Measurements from ENCODE around the gene ARHGAP32. TPM values are rescaled to one million over a fixed set of nuclear protein-coding genes. Genes with fewer than 3 reads are reported as not detected.
A peak's percentile ranks its signal among the peaks of the same experiment; 100 is the strongest.

ARHGAP32 gene
- total RNA-seq, 1 donor from 2014 or later = 50.8 TPM

- DNase-seq (ENCODE audit: low read depth) = no peak
- no peak for TF ChIP-seq CTCF (IDR thresholded peaks at IDR 0.05; ENCODE audit: insufficient read depth, low read length, severe bottlenecking)
- FAIRE-seq = no peak
- no peak overlapping the region for H3K4me3 ChIP-seq (ENCODE audit: low read depth, low read length)
- H3K36me3 ChIP-seq (ENCODE audit: control insufficient read depth, insufficient read depth, low read length) = peaks cover 1% of the 10 kb centered on the region
- H3K27me3 ChIP-seq (ENCODE audit: control insufficient read depth, insufficient read depth, low read length) = no peaks in the 10 kb centered on the region
Measured at GRCh38 chr11:129056916-129057315, 135.2 kb downstream of the ARHGAP32 start.

GRCh38 chr11:129055196-129055595, 136.9 kb downstream of the ARHGAP32 start:
- Histone ChIP-seq H3K4me3 (ENCODE audit: low read depth, low read length) (no peak overlapping the region), H3K36me3 (ENCODE audit: control insufficient read depth, insufficient read depth, low read length) (peaks cover 1% of the 10 kb centered on the region), H3K27me3 (ENCODE audit: control insufficient read depth, insufficient read depth, low read length) (no peaks in the 10 kb centered on the region)
- no peak for DNase-seq (ENCODE audit: low read depth)
- no peak for FAIRE-seq
- TF ChIP-seq CTCF (IDR thresholded peaks at IDR 0.05; ENCODE audit: insufficient read depth, low read length, severe bottlenecking) = no peak

- H3K4me3 ChIP-seq (ENCODE audit: low read depth, low read length) = no peak overlapping the region
- DNase-seq (ENCODE audit: low read depth) (peak; percentile 73), FAIRE-seq (no peak)
- no peaks in the 10 kb centered on the region for H3K27me3 ChIP-seq (ENCODE audit: control insufficient read depth, insufficient read depth, low read length)
- TF ChIP-seq CTCF (IDR thresholded peaks at IDR 0.05; ENCODE audit: insufficient read depth, low read length, severe bottlenecking) = no peak
- no peaks in the 10 kb centered on the region for H3K36me3 ChIP-seq (ENCODE audit: control insufficient read depth, insufficient read depth, low read length)
Measured at GRCh38 chr11:129048911-129049310, 143.2 kb downstream of the ARHGAP32 start.

- H3K36me3 ChIP-seq (ENCODE audit: control insufficient read depth, insufficient read depth, low read length) = no peaks in the 10 kb centered on the region
- DNase-seq (ENCODE audit: low read depth) = no peak
- no peaks in the 10 kb centered on the region for H3K27me3 ChIP-seq (ENCODE audit: control insufficient read depth, insufficient read depth, low read length)
- no peak for FAIRE-seq
- H3K4me3 ChIP-seq (ENCODE audit: low read depth, low read length) = no peak overlapping the region
- TF ChIP-seq CTCF (IDR thresholded peaks at IDR 0.05; ENCODE audit: insufficient read depth, low read length, severe bottlenecking) = no peak
Measured at GRCh38 chr11:129045150-129045549, 147.0 kb downstream of the ARHGAP32 start.

- H3K4me3 ChIP-seq (ENCODE audit: low read depth, low read length) = no peak overlapping the region
- no peak for TF ChIP-seq CTCF (IDR thresholded peaks at IDR 0.05; ENCODE audit: insufficient read depth, low read length, severe bottlenecking)
- FAIRE-seq (no peak), DNase-seq (ENCODE audit: low read depth) (no peak)
- H3K27me3 ChIP-seq (ENCODE audit: control insufficient read depth, insufficient read depth, low read length) = no peaks in the 10 kb centered on the region
- H3K36me3 ChIP-seq (ENCODE audit: control insufficient read depth, insufficient read depth, low read length) = no peaks in the 10 kb centered on the region
Measured at GRCh38 chr11:129042503-129042902, 149.6 kb downstream of the ARHGAP32 start.

- no peak for FAIRE-seq
- TF ChIP-seq CTCF (IDR thresholded peaks at IDR 0.05; ENCODE audit: insufficient read depth, low read length, severe bottlenecking) = no peak
- no peaks in the 10 kb centered on the region for H3K36me3 ChIP-seq (ENCODE audit: control insufficient read depth, insufficient read depth, low read length)
- no peaks in the 10 kb centered on the region for H3K27me3 ChIP-seq (ENCODE audit: control insufficient read depth, insufficient read depth, low read length)
- DNase-seq (ENCODE audit: low read depth) = no peak
- H3K4me3 ChIP-seq (ENCODE audit: low read depth, low read length) = no peak overlapping the region
Measured at GRCh38 chr11:129041611-129042018, 150.5 kb downstream of the ARHGAP32 start.
